SKM-1 treated with dmso at 0.1 percent for 144 hours (cell line): Measurements from ENCODE around the gene ZNF319.
A peak's percentile ranks its signal among the peaks of the same experiment; 100 is the strongest.
"Not testable (repeated sequence)": the region's sequence is repeated elsewhere in the genome, so short reads cannot be mapped to it uniquely, and the experiment has no call there.

ENCODE experiments used
- DNase-seq: peaks from one replicate; lab custom pipeline; 2025; ENCODE audit not compliant: unreplicated experiment; lab: John Stamatoyannopoulos, UW

The ZNF319 gene

GRCh38 chr16:58022601-58023371 is 22.3 kb upstream of the ZNF319 start:
- DNase-seq: no peak

GRCh38 chr16:58021661-58022551 is 21.4 kb upstream of the ZNF319 start:
- DNase-seq: no peak

GRCh38 chr16:58020628-58021521 is 20.4 kb upstream of the ZNF319 start:
- DNase-seq: peak; percentile 32

- DNase-seq: no peak
Observed at GRCh38 chr16:58019866-58020538, 19.5 kb upstream of the ZNF319 start.

- no peak for DNase-seq
Observed at GRCh38 chr16:58018803-58019202, 18.3 kb upstream of the ZNF319 start.

- DNase-seq: no peak
Observed at GRCh38 chr16:58016840-58017446, 16.5 kb upstream of the ZNF319 start.

GRCh38 chr16:58013201-58013956 is 12.9 kb upstream of the ZNF319 start:
- DNase-seq: no peak

- no peak for DNase-seq
Observed at GRCh38 chr16:58012481-58012880, 12.0 kb upstream of the ZNF319 start.

GRCh38 chr16:58011652-58012051 is 11.2 kb upstream of the ZNF319 start:
- no peak for DNase-seq

- no peak for DNase-seq
Observed at GRCh38 chr16:58010886-58011285, 10.4 kb upstream of the ZNF319 start.

- DNase-seq: no peak
Observed at GRCh38 chr16:58009856-58010416, 9.5 kb upstream of the ZNF319 start.

- not testable (repeated sequence) for DNase-seq
Observed at GRCh38 chr16:58004736-58005135, 4.3 kb upstream of the ZNF319 start.

- no peak for DNase-seq
Observed at GRCh38 chr16:58002936-58003335, 2.5 kb upstream of the ZNF319 start.

- DNase-seq: no peak
Observed at GRCh38 chr16:58002416-58002800, 1.9 kb upstream of the ZNF319 start.

- no peak for DNase-seq
Observed at GRCh38 chr16:58001781-58002415, 1.4 kb upstream of the ZNF319 start.

- peak; percentile 71 for DNase-seq
Observed at GRCh38 chr16:58000706-58001676, 519 bp upstream of the ZNF319 start, which contains the start of gene USB1. Gene USB1, plus strand, starts transcription at chr16:58001407. Its CDS starts 77 bp downstream, at chr16:58001484.

GRCh38 chr16:57999366-57999970 is 1.0 kb downstream of the ZNF319 start:
- peak; percentile 11 for DNase-seq
